NCI-H1105 (cell line): ENCODE measurements around the gene DNM3.

ENCODE experiments used
- DNase-seq: peaks from one replicate; lab custom pipeline; 2025; lab: John Stamatoyannopoulos, UW

DNM3 gene

GRCh38 chr1:172238965-172239364 is 397.7 kb downstream of the DNM3 start:
- DNase-seq, result no peak

- DNase-seq, result no peak
These were observed 398.6 kb downstream of the DNM3 start for GRCh38 chr1:172239901-172240300.

DNA sequence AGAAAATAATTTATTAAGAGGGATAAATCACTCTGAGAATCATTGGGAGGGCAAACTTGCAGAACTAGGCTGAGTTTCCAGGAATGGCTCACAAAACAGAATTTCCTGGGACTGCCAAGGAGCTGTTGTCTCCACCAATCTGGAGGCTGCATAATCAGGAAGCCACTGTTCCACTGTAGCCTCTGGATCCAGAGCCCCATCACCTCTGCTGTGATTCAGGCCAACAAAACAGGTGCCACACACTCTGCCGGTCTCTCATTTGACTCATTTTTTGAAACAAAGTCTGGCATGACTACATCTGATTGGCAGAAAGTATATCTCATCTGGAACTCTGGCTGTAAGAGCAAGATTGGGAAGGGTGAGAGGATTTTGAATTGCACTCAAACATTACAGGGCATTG is 400.2 kb downstream of the DNM3 start:
- no peak for DNase-seq

GRCh38 chr1:172244865-172245264 is 403.6 kb downstream of the DNM3 start:
- DNase-seq, result no peak

- DNase-seq, result no peak
These were observed 404.5 kb downstream of the DNM3 start for GRCh38 chr1:172245788-172246187.

DNA sequence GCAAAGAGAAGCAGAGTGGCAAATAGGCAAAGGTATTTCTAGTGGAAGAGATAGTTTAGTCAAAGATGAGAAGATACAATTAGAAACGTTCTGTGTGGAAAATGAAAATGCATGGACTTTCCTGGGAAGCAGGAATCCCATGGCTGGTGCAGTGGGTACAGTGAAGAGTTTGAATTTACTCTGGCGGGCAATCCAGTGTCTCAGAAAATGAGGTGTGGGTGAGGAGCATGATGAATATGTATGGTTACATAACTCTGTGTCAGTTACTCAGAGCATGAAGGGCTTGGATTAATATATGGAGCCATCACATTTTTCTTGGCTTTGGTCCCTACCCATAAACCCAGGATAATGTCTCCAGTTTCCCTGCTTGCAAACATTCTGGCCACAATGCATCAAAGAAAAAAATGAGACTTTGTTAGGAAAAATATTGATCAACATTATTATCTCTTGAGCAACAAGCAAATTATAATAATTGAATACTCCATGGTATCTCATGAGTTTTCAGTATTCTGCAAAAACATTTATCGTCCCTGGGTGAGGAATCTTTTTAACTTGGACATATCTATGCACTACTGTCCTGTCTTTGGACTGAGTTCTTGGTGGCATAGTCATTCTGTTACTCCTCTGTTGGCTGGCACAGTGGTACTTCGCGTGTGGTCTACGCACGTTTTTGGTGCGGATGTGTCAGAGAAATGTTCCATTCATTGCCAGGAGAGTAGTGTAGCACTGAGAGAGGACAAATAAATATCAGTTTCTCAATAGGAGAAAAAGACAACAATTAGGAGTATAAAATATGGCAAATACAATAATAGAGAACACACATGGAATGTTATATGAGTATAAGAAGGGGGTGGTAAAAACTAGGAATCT is 405.5 kb downstream of the DNM3 start:
- DNase-seq, result no peak

DNA sequence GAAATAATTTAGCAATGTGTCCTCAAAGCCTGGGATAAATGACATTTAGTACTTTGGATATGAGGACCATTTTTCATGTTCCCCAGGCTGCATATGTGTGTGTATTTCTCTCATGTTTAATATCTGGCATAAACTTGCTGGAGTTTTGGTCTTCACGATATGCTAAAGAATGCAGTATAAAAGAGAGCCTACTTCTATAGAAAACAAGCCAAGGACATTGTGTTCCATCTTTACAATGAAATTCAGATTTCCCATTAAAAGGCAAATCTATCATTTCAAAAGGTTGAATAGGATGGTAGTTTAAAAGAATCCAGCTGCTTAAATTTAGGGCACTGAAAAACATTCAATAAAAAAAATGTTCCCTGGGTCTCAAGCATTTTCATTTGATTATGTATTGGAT is 410.2 kb downstream of the DNM3 start:
- DNase-seq, result no peak

DNA sequence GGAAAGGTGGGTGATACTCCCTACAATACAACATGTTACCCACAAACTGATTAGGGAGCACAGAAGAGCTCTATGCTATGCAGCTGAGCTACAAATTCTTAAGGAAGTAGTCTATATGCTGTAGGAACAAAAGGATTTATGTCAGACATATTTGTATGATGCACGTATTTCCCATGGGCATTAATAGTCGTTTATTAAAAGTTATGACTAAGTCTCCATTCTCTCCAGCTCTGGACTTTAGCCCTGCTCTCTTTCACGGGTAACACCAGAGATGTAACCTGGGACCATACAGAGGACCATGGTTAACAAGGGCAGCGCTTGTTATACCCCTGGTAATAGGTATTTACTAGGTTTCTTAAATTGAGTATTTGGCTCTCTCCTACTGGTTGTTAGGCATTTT is 411.0 kb downstream of the DNM3 start:
- no peak for DNase-seq

- no peak for DNase-seq
These were observed 411.7 kb downstream of the DNM3 start for GRCh38 chr1:172252958-172253357.

DNA sequence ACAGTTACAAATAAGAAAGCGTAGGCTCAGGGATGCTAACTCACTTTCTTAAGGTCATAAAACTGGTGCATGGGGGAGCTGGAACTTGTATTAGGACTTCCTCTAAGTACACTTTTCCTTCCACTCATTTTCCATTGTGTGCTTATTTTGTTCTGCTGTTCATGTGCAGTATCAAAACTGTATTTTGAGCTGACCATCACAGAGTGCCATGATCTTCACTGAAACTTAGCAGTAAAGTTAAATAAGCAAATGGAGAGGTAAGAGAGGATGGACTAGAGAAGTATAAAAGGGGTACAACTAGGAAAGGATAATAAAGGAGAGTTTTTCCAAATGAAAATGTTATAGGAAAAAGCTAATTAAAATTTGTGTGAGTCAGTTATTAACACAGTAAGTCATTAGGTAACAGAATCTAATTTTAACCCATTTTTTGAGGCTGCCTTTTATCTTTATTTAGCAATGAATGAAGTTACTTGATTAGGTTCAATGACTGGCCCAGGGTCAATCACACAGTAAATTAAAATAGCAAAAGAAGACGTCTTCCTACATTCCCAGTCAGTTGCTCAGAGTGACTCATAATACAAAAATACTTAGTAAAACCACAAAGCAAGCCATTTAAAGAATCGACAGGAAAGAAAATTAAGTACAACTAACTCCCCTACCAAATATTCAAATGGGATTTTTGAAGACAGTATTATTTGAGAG is 413.4 kb downstream of the DNM3 start:
- no peak for DNase-seq

GRCh38 chr1:172255223-172255560 is 413.9 kb downstream of the DNM3 start:
- no peak for DNase-seq

GRCh38 chr1:172265905-172266304 is 424.6 kb downstream of the DNM3 start:
- DNase-seq, result no peak

GRCh38 chr1:172266528-172267174 is 425.4 kb downstream of the DNM3 start:
- no peak for DNase-seq

DNA sequence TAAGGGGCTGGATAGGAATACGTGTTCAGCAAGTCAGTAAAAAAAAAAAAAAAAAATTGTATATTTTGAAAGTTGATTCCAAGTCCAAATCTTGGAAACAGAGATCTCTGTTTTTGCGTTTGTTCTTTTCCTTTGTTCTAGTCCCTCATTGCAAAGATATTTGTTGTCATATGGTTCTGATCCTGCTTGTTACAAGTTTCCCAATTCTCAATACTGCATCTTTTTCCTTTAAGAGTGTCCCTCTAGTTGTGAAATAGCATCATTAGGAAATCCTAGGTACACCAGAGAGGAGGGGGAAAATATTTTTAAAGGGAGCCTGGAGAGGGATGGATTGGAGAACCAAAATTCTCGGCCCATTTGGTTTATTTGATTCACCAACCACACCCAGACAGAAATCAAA is 426.9 kb downstream of the DNM3 start:
- no peak for DNase-seq

- DNase-seq, result no peak
These were observed 427.8 kb downstream of the DNM3 start for GRCh38 chr1:172269084-172269483.

GRCh38 chr1:172269644-172270043 is 428.3 kb downstream of the DNM3 start:
- DNase-seq, result no peak

GRCh38 chr1:172270605-172271004 is 429.3 kb downstream of the DNM3 start:
- DNase-seq, result no peak

- DNase-seq, result no peak
These were observed 430.8 kb downstream of the DNM3 start for GRCh38 chr1:172272087-172272486.

DNA sequence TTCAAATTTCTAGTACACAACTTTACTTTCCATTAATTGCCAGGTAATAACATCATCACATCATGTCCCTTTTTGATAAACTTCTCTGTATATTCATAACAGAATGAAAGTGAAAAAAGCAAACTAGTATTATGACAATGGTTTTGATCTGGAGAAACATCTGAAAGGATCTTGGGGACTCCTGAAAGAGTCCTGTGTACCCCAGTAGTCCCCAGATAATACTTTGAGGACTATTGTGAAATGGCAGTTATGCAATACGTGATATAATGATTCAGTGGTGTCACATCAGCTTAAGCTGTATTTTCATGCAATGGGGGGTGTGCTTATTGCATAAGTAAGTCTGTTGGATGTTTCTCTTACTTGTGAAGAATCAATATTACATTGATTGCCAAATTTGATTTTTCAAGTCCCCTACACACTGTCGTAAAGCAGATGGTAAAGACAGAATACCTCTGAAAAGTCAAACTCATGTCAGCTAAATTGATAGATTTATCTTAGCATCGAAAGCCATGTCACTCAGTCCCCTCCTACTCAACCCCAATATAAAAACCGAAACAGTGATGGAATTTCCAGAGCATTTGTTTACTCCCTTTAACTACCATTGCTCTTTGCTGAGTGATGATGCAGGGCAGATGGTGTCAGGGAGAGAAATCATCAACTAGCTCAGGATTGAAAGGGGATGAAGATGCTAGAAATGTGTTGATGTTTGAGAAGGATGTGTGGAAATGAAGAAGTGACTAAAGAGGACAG is 432.5 kb downstream of the DNM3 start:
- no peak for DNase-seq

DNA sequence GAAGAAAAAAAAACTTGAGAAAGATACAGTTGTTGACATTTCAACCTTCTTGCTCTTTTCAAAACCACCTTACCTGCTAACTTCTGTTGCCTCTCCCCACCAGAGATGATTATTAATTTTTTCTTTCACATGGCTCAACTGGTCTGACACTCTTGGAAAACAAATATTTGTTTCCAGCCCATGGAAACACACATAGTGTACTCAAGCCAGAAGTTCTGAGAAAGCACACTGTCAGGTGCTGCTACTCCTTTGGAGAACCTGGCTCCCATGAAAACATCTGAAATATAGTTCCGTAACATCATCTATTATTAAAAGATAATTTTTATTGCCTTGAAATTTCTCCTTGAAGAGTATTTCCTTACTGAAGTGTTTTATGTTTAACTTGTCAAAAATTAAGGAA is 434.2 kb downstream of the DNM3 start:
- no peak for DNase-seq

GRCh38 chr1:172276120-172276818 is 435.0 kb downstream of the DNM3 start:
- no peak for DNase-seq

DNA sequence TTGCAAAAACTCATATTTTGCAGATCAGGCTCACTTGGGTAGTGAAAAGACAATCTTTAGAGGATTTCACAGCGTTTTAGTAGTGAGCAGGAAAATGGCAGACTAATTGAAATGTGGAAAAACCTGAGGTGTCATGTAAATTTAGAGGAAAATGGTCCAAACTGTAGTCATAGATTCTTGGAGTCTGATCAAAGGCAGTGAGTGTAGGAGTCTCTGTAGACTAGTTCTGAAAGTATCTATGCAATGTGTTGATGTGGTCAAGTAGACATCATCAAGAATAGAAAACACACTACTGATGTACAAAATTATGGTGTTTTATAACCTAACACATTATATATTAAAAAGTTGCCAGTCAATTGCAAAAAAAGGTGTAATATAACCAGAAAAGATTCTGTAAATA is 436.0 kb downstream of the DNM3 start:
- no peak for DNase-seq
